HG03060 (cell line): ENCODE data around the gene RHOT2.

Experiments
- ATAC-seq: cut with Tn5 transposase; IDR thresholded peaks from one replicate; pipeline ENCODE4 v1.9.1; 2021; ENCODE audit warnings: low read depth, moderate number of reproducible peaks; ENCODE audit not compliant: unreplicated experiment

Gene RHOT2

DNA sequence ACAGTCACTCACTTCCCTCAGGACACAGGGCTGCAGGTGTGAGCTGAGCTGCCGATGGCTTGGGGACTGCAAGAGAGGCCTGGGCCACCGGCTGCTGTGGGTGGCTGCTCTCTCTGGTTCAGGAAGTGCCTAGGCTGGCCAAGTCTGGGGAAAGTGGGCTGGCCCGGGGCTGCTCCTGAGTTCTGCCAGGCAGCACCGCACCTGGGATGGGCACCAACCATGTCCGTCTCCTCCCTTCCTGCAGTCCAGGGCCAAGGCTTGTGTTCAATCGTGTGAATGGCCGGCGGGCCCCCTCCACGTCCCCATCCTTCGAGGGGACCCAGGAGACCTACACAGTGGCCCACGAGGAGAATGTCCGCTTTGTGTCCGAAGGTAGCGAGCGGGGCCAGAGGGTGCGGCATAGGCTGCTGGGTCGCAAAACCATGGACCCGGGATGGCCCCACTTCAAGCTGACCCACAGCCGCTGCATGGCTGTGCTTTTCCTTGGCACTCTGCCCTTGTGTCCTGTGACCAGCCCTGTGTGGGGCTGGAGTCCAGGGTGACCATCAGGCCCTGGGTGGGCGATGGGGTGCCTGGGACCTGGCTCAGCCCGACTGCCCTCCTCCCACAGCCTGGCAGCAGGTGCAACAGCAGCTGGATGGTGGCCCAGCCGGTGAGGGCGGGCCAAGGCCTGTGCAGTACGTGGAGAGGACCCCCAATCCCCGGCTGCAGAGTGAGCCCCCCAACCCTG, 20.6 kb upstream of the RHOT2 start:
- no peak for ATAC-seq

- ATAC-seq = no peak
These were observed 19.7 kb upstream of the RHOT2 start for GRCh38 chr16:648071-648780.

DNA sequence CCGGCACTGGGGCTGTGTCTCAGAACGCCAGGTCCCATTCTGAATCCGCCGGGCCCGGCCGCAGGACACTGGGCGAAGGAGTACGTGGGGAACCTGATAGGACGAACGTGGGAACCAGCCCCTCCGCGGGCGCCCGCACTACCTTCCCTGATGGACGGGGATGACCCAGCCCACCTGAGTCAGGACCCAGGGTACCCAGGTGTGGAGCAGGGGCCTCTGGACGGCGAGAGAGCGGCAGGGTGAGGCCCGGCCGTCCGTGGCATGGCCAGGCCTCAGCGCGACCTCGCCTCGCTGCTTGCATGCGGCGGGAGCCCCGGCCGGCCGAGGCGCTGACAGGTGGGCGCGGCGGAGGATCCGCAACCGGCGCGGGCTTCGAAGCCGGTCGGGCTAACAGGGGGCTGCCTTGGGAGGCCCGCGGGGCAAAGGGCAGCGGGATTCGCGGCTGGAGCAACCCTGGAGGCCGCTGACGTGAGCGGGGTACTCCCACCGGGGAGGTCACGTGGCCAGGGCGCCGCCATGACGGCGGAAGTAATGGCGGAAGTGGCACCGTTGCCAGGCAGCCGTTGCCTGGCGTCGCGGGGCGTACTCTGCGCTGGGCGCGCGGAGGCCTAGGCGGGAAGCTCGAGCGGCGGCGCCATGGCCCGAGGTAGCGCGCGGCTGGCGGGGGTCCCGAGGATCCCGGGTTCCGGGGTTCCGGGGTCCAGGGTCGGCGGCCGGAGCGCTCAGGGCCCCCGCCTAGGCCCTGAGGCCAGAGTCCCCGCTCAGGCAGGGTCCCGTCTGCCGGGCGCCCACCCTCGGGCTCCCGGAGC, 18.9 kb upstream of the RHOT2 start, which contains the start of gene WDR90:
WDR90 (plus strand) TSS at position 585 of the 809 bp plus-strand sequence; CDS start at position 637, 52 bp downstream.
- peak; percentile 49 for ATAC-seq

DNA sequence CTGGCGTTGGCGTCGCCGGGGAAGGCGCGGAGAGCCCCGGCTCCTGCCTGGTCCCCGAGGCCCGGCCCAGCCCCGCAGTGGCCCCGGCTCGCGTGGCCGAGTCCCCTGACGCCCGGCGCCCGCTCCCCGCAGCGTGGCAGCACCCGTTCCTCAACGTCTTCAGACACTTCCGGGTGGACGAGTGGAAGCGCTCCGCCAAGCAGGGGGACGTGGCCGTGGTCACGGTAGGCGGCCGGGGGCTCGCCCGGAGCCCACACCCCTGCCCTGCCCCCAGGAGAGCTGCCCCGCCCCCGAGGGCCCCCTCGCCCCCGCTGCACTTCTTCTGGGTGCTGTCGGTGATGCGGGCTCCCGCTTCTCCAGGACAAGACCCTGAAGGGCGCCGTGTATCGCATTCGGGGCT, 18.3 kb upstream of the RHOT2 start:
- ATAC-seq = no peak

DNA sequence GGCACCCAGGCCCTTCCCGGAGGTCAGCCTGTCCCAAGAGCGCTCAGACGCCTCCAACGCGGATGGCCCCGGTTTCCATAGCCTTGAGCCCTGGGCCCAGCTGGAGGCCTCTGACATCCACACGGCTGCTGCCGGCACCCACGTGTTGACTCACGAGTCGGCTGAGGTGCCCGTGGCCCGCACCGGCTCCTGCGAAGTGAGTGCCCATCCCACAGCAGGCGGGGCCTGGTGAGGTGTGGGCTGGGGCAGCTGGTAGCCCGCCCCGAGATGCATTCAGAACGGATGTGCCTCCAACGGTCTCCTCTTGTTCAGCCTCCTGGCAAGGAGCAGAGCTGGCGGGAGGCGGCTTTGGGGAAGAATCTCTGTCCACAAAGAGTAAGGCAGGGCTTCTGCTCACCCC, 16.1 kb upstream of the RHOT2 start:
- no peak for ATAC-seq

GRCh38 chr16:652454-653305, 15.3 kb upstream of the RHOT2 start:
- ATAC-seq = no peak

DNA sequence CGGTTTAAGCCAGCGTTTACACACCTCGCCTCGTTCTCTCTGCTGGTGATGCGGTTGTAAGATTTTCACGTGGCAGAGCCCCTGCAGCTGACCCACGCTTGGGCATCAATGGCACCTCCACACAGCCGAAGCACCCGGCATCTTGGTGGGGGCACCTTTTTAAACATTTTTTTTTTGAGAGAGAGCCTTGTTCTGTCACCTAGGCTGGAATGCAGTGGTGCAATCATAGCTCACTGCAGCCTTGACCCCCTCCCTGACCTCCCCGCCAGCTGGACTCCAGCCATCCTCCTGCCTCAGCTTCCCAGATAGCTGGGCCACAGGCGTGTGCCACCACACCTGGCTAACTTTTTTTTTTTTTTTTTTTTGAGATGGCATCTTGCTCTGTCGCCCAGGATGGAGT, 13.9 kb upstream of the RHOT2 start:
- ATAC-seq = no peak

DNA sequence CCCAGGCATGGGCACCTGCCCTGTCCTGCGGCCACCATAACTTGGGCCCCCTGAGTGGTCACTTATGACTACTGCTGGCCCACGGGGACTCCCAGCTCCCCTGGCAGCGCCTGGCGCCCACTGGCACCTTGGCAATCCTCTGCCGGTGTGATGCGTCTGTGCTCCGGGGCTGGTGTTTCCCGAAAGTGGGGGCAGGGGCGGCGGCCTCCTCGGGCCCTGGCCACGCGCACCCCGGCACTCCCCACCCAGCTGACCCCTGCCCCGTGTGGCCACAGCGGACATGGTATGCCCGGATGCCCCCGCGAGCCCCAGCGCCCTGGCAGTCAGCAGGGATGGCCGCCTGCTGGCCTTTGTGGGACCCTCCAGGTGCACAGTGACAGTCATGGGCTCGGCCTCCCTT, 10.4 kb upstream of the RHOT2 start:
- no peak for ATAC-seq

DNA sequence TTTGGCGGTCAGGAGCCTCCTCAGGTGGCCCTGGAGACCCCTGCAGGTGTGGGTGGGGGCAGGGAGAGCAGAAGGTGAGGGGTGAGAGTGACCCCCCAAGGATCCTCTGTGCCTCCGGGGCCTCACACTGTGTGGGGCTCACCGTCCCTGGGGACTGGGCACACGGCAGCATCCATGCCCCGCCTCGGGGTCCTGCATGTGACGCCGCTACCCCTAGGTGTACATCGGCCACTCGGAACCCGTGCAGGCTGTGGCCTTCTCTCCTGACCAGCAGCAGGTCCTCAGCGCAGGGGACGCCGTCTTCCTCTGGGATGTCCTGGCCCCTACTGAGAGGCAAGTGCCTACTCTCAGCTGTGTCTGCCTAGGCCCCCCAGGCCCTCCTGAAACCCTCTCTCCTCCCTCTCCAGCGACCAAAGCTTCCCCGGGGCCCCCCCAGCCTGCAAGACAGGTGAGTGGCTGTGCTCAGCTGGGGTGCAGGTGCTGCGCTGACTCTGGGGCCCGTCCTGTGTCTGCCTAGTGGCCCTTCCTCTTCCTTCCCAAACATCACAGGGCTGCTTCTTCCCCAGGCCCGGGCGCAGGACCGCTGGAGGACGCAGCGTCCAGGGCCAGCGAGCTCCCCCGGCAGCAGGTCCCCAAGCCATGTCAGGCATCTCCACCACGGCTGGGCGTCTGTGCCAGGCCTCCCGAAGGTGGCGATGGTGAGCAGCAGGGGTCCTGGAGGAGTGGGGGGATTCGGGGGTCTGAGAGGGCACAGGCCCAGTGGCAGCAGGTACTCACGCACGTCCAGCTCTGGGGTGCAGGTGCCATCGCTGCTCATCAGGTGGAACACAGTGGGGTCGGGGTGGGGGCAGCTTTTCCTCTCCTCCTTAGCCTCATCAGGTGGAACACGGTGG, 9.0 kb upstream of the RHOT2 start:
- ATAC-seq = no peak

- no peak for ATAC-seq
These were observed 8.3 kb upstream of the RHOT2 start for GRCh38 chr16:659618-660017.

GRCh38 chr16:660132-660458, 7.8 kb upstream of the RHOT2 start:
- no peak for ATAC-seq

DNA sequence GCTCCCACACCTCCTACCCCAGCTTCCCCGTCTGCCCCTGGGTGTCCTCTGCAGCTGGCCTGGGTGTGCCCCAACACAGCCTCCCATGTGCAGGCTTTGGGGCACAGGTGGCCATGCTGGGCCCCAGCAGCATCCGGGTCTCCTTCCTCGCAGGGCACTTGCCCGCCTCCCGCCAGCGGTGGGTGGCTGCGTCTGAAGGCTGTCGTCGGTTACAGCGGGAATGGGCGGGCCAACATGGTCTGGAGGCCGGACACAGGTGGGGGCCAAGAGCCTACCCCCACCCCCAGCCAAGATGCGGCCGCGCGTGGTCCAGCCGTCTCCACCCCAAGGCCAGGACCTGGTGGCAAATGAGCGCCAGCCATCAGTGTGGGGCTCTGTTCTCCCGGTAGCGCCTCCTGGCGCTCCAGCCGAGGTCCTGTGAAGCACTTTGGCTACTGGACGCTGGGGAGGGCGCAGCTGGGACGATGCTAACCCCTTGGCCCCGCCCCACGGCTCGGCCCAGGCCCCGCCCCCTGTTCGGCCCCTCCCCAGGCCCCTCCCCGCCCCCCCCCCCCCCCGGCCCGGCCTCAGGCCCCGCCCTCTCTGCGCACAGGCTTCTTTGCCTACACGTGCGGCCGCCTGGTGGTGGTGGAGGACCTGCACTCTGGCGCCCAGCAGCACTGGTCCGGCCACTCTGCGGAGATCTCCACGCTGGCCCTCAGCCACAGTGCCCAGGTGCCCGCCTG, 7.3 kb upstream of the RHOT2 start:
- ATAC-seq = peak; percentile 27

DNA sequence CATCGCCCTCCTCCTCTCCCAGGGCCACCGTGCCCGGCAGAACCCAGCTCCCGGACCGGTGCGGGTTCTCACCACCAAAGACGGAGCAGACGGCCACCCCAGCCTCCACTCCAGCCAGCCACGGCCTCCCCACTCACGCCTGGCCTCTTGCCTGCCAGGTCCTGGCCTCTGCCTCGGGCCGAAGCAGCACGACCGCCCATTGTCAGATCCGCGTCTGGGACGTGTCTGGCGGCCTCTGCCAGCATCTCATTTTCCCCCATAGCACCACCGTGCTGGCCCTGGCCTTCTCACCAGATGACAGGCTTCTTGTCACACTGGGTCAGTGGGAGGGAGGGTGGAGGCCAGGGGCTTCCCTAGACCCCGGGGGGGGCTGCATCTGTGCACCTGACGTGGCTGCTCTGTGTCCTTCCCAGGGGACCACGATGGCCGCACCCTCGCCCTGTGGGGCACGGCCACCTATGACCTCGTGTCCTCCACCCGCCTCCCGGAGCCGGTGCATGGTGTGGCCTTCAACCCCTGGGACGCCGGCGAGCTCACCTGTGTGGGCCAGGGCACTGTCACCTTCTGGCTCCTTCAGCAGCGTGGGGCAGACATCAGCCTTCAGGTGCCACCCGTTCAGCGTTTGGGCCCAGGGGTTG, 6.6 kb upstream of the RHOT2 start:
- ATAC-seq = no peak

GRCh38 chr16:662095-662494, 5.8 kb upstream of the RHOT2 start:
- no peak for ATAC-seq

DNA sequence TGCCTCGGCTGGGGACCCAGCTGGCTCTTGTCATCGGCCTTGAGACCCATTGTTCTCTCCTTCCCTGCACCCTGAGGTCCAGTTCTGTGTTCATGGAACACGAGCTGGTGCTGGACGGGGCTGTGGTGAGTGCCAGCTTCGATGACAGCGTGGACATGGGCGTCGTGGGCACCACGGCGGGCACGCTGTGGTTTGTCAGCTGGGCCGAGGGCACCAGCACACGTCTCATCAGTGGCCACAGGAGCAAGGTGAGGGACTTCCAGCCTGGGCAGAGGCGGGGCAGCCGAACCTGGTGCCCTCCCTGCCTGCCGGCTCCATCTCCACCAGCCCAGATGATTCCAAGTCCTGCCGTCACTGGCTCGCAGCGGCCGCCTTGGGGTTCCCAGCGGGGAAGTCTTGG, 5.3 kb upstream of the RHOT2 start:
- ATAC-seq = no peak

DNA sequence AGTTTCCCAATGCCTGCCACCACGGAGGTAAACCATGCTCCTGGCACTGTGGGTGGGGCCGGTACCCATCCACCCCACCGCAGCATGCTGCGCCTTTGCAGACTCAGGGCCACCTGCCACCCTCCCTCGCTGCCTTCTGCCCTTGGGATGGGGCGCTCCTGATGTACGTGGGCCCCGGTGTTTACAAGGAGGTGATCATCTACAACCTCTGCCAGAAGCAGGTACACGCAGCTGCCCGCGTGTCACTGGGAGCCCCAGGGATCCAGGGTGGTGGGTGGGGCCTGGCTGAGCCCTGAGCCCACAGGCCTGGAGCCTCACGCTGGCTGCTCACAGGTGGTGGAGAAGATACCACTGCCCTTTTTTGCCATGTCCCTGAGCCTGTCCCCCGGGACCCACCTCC, 1.4 kb upstream of the RHOT2 start:
- no peak for ATAC-seq

GRCh38 chr16:667113-667779, 686 bp upstream of the RHOT2 start:
- no peak for ATAC-seq
